Subcutaneous abdominal adipose tissue (tissue), 5 donors: ENCODE measurements around the gene CWC25.
A peak's percentile ranks its signal among the peaks of the same experiment; 100 is the strongest.
"Not testable (repeated sequence)": the region's sequence is repeated elsewhere in the genome, so short reads cannot be mapped to it uniquely, and the experiment has no call there.

Source experiments
- H3K27ac ChIP-seq: one replicate; pipeline ENCODE4 v1.7.0; 2013; ENCODE audit warnings: low read depth, mild to moderate bottlenecking, inconsistent platforms, low read length, moderate library complexity
- H3K27me3 ChIP-seq, 5 donors: one replicate each; pipeline ENCODE4 v1.7.0; 2013; ENCODE audit warnings: low read length in 5 of 5, inconsistent platforms in 1 of 5; ENCODE audit not compliant: control insufficient read depth in 5 of 5, insufficient read depth in 4 of 5
- H3K36me3 ChIP-seq, 5 donors: one replicate each; pipeline ENCODE4 v1.7.0; 2013; ENCODE audit warnings: low read length in 5 of 5; ENCODE audit not compliant: control insufficient read depth in 5 of 5, insufficient read depth in 5 of 5
- H3K4me1 ChIP-seq, 5 donors: one replicate each; pipeline ENCODE4 v1.7.0; 2013; ENCODE audit warnings: low read length in 5 of 5, mild to moderate bottlenecking in 3 of 5, moderate library complexity in 1 of 5; ENCODE audit not compliant: control insufficient read depth in 5 of 5, insufficient read depth in 5 of 5
- H3K4me3 ChIP-seq, 5 donors: one replicate each; pipeline ENCODE4 v1.7.0; 2013; ENCODE audit warnings: low read length in 5 of 5, low read depth in 1 of 5
- H3K9ac ChIP-seq, 5 donors: one replicate each; pipeline ENCODE4 v1.7.0; 2013; ENCODE audit warnings: low read length in 5 of 5, mild to moderate bottlenecking in 4 of 5, moderate library complexity in 3 of 5
- H3K9me3 ChIP-seq, 5 donors: one replicate each; pipeline ENCODE4 v1.7.0; 2013; ENCODE audit warnings: low read length in 5 of 5; ENCODE audit not compliant: control insufficient read depth in 5 of 5
- donor health status: healthy.
- donor health status: healthy.
- donor health status: healthy.
- donor health status: healthy.
- donor health status: healthy.

Gene CWC25

GRCh38 chr17:38789185-38789584 lies 35.9 kb downstream of the CWC25 start:
- peaks cover 0 to 24% (median 10%) of the 10 kb centered on the region in 5 donors for H3K4me1 ChIP-seq
- no peaks in the 10 kb centered on the region for H3K27me3 ChIP-seq
- H3K36me3 ChIP-seq: peaks cover 0 to 35% (median 27%) of the 10 kb centered on the region in 5 donors
- peak overlapping the region in 1 of 5 donors; percentile 23 for H3K9ac ChIP-seq
- H3K27ac ChIP-seq: no peak overlapping the region
- no peaks in the 10 kb centered on the region for H3K9me3 ChIP-seq
- H3K4me3 ChIP-seq: no peak overlapping the region

DNA sequence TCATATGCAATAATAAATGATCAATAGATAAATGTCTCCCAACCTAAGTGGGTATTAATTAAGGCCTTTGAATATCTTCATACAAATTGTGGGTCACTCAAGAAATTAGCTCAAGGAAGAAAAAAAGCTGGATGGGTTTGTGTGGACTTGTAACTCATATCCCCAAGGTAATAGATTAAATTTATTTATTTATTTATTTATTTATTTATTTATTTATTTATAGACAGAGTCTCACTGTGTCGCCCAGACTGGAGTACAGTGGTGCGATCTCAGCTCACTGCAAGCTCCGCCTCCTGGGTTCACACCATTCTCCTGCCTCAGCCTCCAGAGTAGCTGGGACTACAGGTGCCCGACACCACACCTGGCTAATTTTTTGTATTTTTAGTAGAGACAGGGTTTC lies 37.1 kb downstream of the CWC25 start:
- H3K36me3 ChIP-seq: peaks cover 0 to 46% (median 37%) of the 10 kb centered on the region in 5 donors
- not testable (repeated sequence) for H3K27ac ChIP-seq, H3K9me3 ChIP-seq, H3K27me3 ChIP-seq, H3K9ac ChIP-seq, H3K4me3 ChIP-seq
- peaks cover 0 to 24% (median 10%) of the 10 kb centered on the region in 5 donors for H3K4me1 ChIP-seq

- peaks cover 0 to 53% (median 50%) of the 10 kb centered on the region in 5 donors for H3K36me3 ChIP-seq
- H3K9ac ChIP-seq: no peak overlapping the region
- no peak overlapping the region for H3K4me3 ChIP-seq
- H3K27ac ChIP-seq: no peak overlapping the region
- peaks cover 0 to 24% (median 10%) of the 10 kb centered on the region in 5 donors for H3K4me1 ChIP-seq
- no peaks in the 10 kb centered on the region for H3K9me3 ChIP-seq
- no peaks in the 10 kb centered on the region for H3K27me3 ChIP-seq
Observed at GRCh38 chr17:38786372-38786771, 38.7 kb downstream of the CWC25 start.

- Histone ChIP-seq H3K4me1 (no peaks in the 10 kb centered on the region), H3K36me3 (peaks cover 5 to 84% (median 81%) of the 10 kb centered on the region in 5 donors), H3K27ac (no peak overlapping the region), H3K9me3 (no peaks in the 10 kb centered on the region), H3K9ac (no peak overlapping the region), H3K4me3 (no peak overlapping the region), H3K27me3 (no peaks in the 10 kb centered on the region)
Observed at GRCh38 chr17:38783227-38783626, 41.9 kb downstream of the CWC25 start.

GRCh38 chr17:38779965-38780752 lies 45.0 kb downstream of the CWC25 start:
- H3K4me3 ChIP-seq: no peak overlapping the region
- H3K9ac ChIP-seq: no peak overlapping the region
- H3K9me3 ChIP-seq: no peaks in the 10 kb centered on the region
- H3K27me3 ChIP-seq: no peaks in the 10 kb centered on the region
- H3K27ac ChIP-seq: no peak overlapping the region
- no peaks in the 10 kb centered on the region for H3K4me1 ChIP-seq
- peaks cover 12 to 96% (median 92%) of the 10 kb centered on the region in 5 donors for H3K36me3 ChIP-seq

DNA sequence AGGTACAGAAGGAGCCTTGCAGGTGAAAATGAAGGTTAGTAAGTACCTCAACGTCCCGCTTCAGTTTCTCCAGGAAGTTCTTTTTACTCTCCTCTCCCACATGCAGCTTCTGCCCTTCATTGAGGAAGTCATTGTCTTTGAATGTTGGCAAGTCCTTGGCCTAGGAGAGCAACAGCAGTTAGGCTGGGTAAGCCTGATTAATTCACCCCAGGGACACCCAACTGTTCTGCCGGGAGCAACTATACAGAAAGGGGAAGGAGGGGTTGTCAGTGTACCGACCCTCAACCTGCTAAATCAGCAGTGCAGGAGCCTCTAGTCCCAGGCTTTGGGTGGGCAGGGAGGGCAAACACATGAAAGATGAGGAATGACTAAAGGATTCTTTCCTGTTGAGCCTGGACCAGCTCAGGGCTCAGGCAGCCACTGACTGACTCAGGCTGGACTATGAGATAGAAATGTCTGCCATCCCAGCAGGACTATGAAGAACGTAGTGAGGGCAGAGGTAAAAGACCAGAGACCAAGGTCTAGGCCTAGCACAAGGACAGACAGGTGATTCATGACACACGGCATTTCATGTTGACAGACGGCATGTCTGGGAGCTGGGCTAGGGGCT lies 47.4 kb downstream of the CWC25 start:
- Histone ChIP-seq H3K36me3 (peaks cover 20 to 96% (median 89%) of the 10 kb centered on the region in 5 donors), H3K27me3 (no peaks in the 10 kb centered on the region), H3K9ac (no peak overlapping the region), H3K27ac (no peak overlapping the region), H3K9me3 (no peaks in the 10 kb centered on the region), H3K4me1 (no peaks in the 10 kb centered on the region), H3K4me3 (no peak overlapping the region)

DNA sequence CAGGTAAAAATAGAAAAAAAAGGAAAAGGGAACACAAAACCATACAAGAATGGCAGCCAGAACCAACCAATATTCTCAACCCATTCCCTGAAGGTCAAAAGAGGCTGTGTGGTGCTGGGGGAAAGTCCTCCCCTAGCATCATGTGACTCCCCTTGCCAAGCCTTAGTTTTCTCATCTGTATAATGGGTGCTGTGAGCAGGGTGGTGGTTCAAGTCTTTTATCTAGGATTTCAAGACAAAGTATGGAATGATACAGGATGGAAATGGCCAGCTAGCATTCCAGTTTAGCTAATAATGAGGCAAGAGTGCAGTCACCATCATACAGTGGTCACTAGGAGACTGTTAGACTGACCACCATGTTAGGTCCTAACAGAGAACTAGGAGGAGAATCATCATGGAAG lies 51.9 kb downstream of the CWC25 start:
- H3K36me3 ChIP-seq: peaks cover 19 to 96% (median 88%) of the 10 kb centered on the region in 5 donors
- H3K27me3 ChIP-seq: no peaks in the 10 kb centered on the region

DNA sequence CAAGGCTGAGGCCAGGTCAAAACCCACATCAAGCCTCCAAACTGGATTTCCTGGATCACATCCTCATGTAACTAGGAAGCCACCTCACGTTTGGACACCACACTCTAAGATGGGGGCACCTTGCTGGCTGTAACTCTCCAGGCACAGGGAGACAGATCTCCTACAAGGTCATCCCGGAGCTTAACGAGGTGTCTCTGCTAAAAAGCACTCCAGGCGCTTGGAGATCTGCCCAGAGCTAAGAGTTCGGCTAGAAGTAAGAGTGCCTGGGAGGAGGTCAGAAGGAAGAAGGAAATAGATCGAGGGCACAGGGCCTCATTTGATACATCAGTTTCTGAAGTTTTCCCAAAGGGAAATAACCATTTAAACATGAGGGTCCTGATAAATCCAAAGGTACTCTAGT lies 56.7 kb downstream of the CWC25 start:
- no peak overlapping the region for H3K4me3 ChIP-seq
- no peak overlapping the region for H3K27ac ChIP-seq
- no peaks in the 10 kb centered on the region for H3K27me3 ChIP-seq
- H3K9me3 ChIP-seq: no peaks in the 10 kb centered on the region
- H3K9ac ChIP-seq: no peak overlapping the region
- no peaks in the 10 kb centered on the region for H3K4me1 ChIP-seq
- H3K36me3 ChIP-seq: peaks cover 8 to 98% (median 96%) of the 10 kb centered on the region in 5 donors

More for the DNA sequence above, 51.9 kb downstream of the CWC25 start:
- H3K27ac ChIP-seq: no peak overlapping the region
- no peaks in the 10 kb centered on the region for H3K4me1 ChIP-seq
- H3K9me3 ChIP-seq: no peaks in the 10 kb centered on the region
- H3K9ac ChIP-seq: no peak overlapping the region
- H3K4me3 ChIP-seq: no peak overlapping the region

- Histone ChIP-seq H3K9ac (peak overlapping the region in 1 of 5 donors; percentile 39), H3K27me3 (no peaks in the 10 kb centered on the region), H3K9me3 (no peaks in the 10 kb centered on the region), H3K4me1 (no peaks in the 10 kb centered on the region), H3K27ac (no peak overlapping the region), H3K4me3 (no peak overlapping the region), H3K36me3 (peaks cover 0 to 97% (median 92%) of the 10 kb centered on the region in 5 donors)
Observed at GRCh38 chr17:38766341-38766740, 58.8 kb downstream of the CWC25 start.

DNA sequence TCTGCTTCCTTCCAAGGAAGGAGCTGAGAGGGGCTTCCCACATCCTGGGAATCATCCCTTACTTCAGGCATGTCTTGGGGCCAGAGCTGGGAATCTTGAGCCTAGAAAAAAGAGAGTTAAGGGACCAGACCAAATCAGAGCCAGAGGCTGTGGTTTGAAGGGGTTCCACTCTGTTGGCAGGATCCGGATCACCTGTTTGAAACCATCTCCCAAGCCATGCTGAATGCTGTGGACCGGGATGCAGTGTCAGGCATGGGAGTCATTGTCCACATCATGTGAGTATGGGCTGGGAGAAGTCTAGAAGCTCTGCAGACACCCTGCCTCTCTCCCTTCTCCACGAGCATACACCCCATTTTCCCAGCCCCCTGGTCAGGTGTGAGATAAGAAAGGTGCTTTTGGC lies 62.9 kb downstream of the CWC25 start:
- H3K4me1 ChIP-seq: no peaks in the 10 kb centered on the region

More for the DNA sequence above, 62.9 kb downstream of the CWC25 start:
- Histone ChIP-seq H3K9me3 (no peaks in the 10 kb centered on the region), H3K27ac (no peak overlapping the region), H3K27me3 (no peaks in the 10 kb centered on the region), H3K36me3 (peaks cover 0 to 93% (median 76%) of the 10 kb centered on the region in 5 donors), H3K9ac (no peak overlapping the region), H3K4me3 (no peak overlapping the region)
